Heart right ventricle (tissue), 16 donors: ENCODE results near the gene GPR137B. TPM values are rescaled to one million over a fixed set of nuclear protein-coding genes. Genes with fewer than 3 reads are reported as not detected.

ENCODE experiments used
- ATAC-seq, 8 donors: fragments of 200-7000 bp; cut with Tn5 transposase; one replicate each; pipeline ENCODE4 v1.9.1; 2020; ENCODE audit warnings: mild to moderate bottlenecking in 8 of 8, moderate library complexity in 8 of 8, moderate number of reproducible peaks in 1 of 8
- DNase-seq, 2 donors: peaks; one replicate each; pipeline ENCODE4 v3.0.0-alpha.2; 2020
- H3K27ac ChIP-seq, 10 donors: fragments of 200-600 bp; sonication (generic) in 2 of 10; one replicate each; pipeline versions ENCODE4 v1.5.0 to v1.8.0; 2020 to 2022; ENCODE audit warnings: mild to moderate bottlenecking in 3 of 10
- H3K27me3 ChIP-seq, 7 donors: fragments of 200-600 bp; one replicate each; pipeline ENCODE4 v1.8.0; 2021 to 2022; ENCODE audit warnings: mild to moderate bottlenecking in 2 of 7
- H3K36me3 ChIP-seq, 9 donors: fragments of 200-600 bp; sonication (generic) in 1 of 9; one replicate each; pipeline versions ENCODE4 v1.5.0 to v1.8.0; 2020 to 2022; ENCODE audit warnings: mild to moderate bottlenecking in 2 of 9
- H3K4me1 ChIP-seq, 9 donors: fragments of 200-600 bp; sonication (generic) in 1 of 9; one replicate each; pipeline versions ENCODE4 v1.5.0 to v1.8.0; 2020 to 2022; ENCODE audit warnings: mild to moderate bottlenecking in 4 of 9
- H3K4me3 ChIP-seq, 10 donors: fragments of 200-600 bp; sonication (generic) in 2 of 10; one replicate each; pipeline versions ENCODE4 v1.5.0 to v1.8.0; 2020 to 2022; ENCODE audit warnings: mild to moderate bottlenecking in 7 of 10, moderate library complexity in 2 of 10
- H3K9me3 ChIP-seq, 11 donors: fragments of 200-600 bp in 10 of 11; sonication (generic) in 2 of 11; one replicate each; pipeline versions ENCODE4 v1.5.0 to v1.8.0; 2013 to 2022; ENCODE audit warnings: mild to moderate bottlenecking in 2 of 11, control low read depth in 1 of 11, moderate library complexity in 1 of 11
- WGBS, 2 donors: extraction: QIAGEN DNeasy Blood & Tissue Kit; methylation state at CpG; one replicate each; pipeline ENCODE4 v1.1.7; 2013; ENCODE audit warnings: inconsistent platforms in 1 of 2; 5-methylcytosine and 5-hydroxymethylcytosine counted together
- intact Hi-C, 10 donors: fragments of 100-400 bp; cut with DNase I; formaldehyde crosslinking; loops; one replicate each; pipeline versions ENCODE4 v1.11.1 to v1.14.2; 2022
- polyA plus RNA-seq, 2 donors: library from polyadenylated mRNA; stranded (reverse); fragments of 200-250 nt; gene quantifications; one replicate each; pipeline ENCODE4 v1.2.3, GENCODE V29; 2013
- total RNA-seq, 10 donors: library from RNA; stranded (reverse); fragmentation: NEBNext Ultra II Directional in 3 of 10; extraction: Animal tissue kit (Norgen Biotek cat#: 25700) in 3 of 10; gene quantifications; one replicate each; pipeline versions ENCODE4 v1.2.1 to v1.2.4, GENCODE V29; 2021 to 2023
- TF ChIP-seq, protein P1 (sequence below), 9 donors: fragments of 200-600 bp; sonication (generic) in 2 of 9; IDR thresholded peaks; one replicate each; pipeline versions ENCODE4 v1.5.0 to v1.8.0; 2021 to 2022; ENCODE audit warnings: antibody characterized with exemption in 9 of 9, mild to moderate bottlenecking in 5 of 9, moderate library complexity in 1 of 9
- donor health status: Arrhythmogenic right ventricular cardiomyopathy.
- donor health status: ischemic (EF 13 %, LVEDD 7.1; RV severe dilation, severe dysfunction).
- donor health status: healthy with polysubstance abuse.
- donor health status: DM: no; HTN: yes; CAD: no.
- donor health status: DM: no; HTN: no; CAD: no.
- donor health status: ischemic (EF 25% LVEDD 6.9; RV normal size, moderate dysfunction).
- donor health status: ischemic (EF 25% LVEDD 5.7; RV mildly dilated, moderate dysfunction).
- donor health status: healthy.
- donor health status: DM: yes; HTN: yes; CAD: no.
- donor health status: Ischemic cardiomyopathy.
- donor health status: ischemic (EF 35%, LVEDD 5.7; RV mildly dilated, moderate dysfunction).
- donor health status: nonischemic (EF 11% LVEDD 7.7; RV severe dilation, severe dysfunction).
- donor health status: DM: yes; HTN: yes; CAD: no.
- donor health status: PGD.
- donor health status: ischemic (EF 29% LVEDD 5.4; RV normal size, mild dysfunction).
- donor health status: nonischemic (EF 23%, LVEDD 6.1; RV moderate dilation, normal function).

The GPR137B gene
- total and polyA plus RNA-seq, 12 donors = 10.6 to 51.4 (median 32.7) TPM

DNA sequence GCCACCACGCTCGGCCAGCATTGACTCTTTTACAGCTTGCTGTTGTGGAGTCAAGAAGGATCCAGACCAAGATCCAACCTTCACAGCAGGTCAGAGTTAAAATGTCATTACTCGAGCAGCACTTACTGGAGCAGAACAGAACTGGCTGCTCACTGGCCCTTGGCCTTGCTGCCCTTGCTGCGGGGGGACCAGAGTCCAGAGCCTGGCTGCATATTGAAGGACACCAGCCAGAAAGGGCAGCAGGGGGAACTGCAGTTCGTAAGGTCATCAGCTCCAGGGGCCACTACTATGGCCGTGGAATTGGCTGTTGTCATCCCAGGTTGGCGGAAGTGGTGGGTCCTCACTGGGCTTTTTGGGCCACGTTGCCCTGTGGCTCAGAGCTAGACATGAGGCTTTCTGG is 15.3 kb upstream of the GPR137B start:
- Histone ChIP-seq H3K4me3 (no peak overlapping the region), H3K27ac (no peak overlapping the region), H3K27me3 (no peaks in the 10 kb centered on the region), H3K9me3 (no peaks in the 10 kb centered on the region), H3K36me3 (no peaks in the 10 kb centered on the region), H3K4me1 (no peaks in the 10 kb centered on the region)
- WGBS, 2 donors = 91 to 93% methylated on average over 8 of the region's 8 CpGs
- intact Hi-C loops = no loop called here
- ATAC-seq (no peak), DNase-seq (no peak)
- TF ChIP-seq, protein P1, sequence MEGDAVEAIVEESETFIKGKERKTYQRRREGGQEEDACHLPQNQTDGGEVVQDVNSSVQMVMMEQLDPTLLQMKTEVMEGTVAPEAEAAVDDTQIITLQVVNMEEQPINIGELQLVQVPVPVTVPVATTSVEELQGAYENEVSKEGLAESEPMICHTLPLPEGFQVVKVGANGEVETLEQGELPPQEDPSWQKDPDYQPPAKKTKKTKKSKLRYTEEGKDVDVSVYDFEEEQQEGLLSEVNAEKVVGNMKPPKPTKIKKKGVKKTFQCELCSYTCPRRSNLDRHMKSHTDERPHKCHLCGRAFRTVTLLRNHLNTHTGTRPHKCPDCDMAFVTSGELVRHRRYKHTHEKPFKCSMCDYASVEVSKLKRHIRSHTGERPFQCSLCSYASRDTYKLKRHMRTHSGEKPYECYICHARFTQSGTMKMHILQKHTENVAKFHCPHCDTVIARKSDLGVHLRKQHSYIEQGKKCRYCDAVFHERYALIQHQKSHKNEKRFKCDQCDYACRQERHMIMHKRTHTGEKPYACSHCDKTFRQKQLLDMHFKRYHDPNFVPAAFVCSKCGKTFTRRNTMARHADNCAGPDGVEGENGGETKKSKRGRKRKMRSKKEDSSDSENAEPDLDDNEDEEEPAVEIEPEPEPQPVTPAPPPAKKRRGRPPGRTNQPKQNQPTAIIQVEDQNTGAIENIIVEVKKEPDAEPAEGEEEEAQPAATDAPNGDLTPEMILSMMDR (IDR thresholded peaks at IDR 0.05) = no peak

DNA sequence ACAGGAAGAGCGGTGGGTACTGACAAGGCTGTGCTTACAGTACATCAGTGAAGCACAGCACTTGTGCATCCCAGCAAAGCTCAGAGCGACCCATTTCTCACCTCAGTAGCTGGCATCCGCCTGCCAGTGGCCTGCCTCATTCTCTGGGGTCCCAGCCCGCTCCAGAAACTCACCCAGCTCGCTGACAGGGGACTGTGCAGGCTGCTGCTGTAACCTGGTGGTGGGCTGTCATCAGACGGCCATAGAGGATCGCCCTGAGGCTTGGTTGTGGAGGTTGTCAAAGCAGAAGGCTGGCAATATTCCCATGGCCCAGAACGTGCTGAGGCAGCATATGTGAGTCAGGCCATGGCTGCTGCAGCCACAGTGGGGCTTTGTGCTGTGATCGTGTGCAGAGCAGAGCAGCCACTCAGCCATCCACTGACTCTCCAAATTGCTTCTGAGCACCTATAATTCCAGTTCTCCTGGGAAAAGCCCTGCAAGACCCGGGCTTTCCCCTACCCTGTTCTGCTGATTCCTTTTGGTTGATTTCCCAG is 13.6 kb upstream of the GPR137B start:
- no peak overlapping the region for H3K4me3 ChIP-seq
- ATAC-seq (no peak), DNase-seq (no peak)
- H3K36me3 ChIP-seq = no peaks in the 10 kb centered on the region
- intact Hi-C loops = no loop called here
- peaks cover 0 to 1% (median 0%) of the 10 kb centered on the region in 11 donors for H3K9me3 ChIP-seq
- WGBS, 2 donors = 81 to 83% methylated on average over 10 of the region's 10 CpGs
- peaks cover 0 to 6% (median 0%) of the 10 kb centered on the region in 7 donors for H3K27me3 ChIP-seq
- no peaks in the 10 kb centered on the region for H3K4me1 ChIP-seq
- H3K27ac ChIP-seq = no peak overlapping the region
- TF ChIP-seq, protein P1 (IDR thresholded peaks at IDR 0.05) = no peak

DNA sequence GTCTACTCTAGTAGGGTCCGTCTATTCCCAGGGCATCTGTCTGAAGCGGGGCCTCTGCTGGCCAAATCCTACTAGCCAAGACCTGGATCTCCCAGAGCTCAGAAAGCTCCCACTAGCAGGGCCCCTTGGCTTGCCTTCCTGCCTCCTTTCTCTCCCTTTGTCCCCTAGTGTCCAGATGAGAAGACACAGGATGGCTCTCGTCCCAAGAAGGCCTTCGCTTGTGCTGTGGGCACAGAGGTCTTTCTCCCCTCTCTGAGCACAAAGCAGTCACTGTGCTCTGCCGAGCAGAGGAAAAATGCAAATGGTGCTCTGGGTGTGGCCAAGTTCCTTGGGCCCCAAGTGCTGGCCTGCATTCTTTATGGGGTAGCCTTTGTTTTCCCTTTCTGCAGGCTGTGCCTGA is 13.0 kb upstream of the GPR137B start:
- H3K4me1 ChIP-seq = no peaks in the 10 kb centered on the region
- TF ChIP-seq, protein P1 (IDR thresholded peaks at IDR 0.05) = no peak
- no peak overlapping the region for H3K27ac ChIP-seq
- DNase-seq (no peak), ATAC-seq (no peak)
- WGBS, 2 donors = 82 to 88% methylated on average over 5 of the region's 5 CpGs
- H3K4me3 ChIP-seq = no peak overlapping the region
- H3K9me3 ChIP-seq = peaks cover 0 to 3% (median 0%) of the 10 kb centered on the region in 11 donors
- intact Hi-C loops = no loop called here
- no peaks in the 10 kb centered on the region for H3K36me3 ChIP-seq
- H3K27me3 ChIP-seq = peaks cover 0 to 6% (median 0%) of the 10 kb centered on the region in 7 donors

- no peak for ATAC-seq
- 88 to 93% methylated on average over 3 of the region's 3 CpGs for WGBS, 2 donors
- H3K9me3 ChIP-seq = peaks cover 0 to 3% (median 0%) of the 10 kb centered on the region in 11 donors
- peaks cover 0 to 12% (median 2%) of the 10 kb centered on the region in 7 donors for H3K27me3 ChIP-seq
- intact Hi-C loops = no loop called here
- TF ChIP-seq, protein P1 (IDR thresholded peaks at IDR 0.05) = no peak
- H3K4me3 ChIP-seq = no peak overlapping the region
- no peak for DNase-seq
- H3K27ac ChIP-seq = no peak overlapping the region
- no peaks in the 10 kb centered on the region for H3K4me1 ChIP-seq
- H3K36me3 ChIP-seq = no peaks in the 10 kb centered on the region
Observed at GRCh38 chr1:236130372-236130771, 12.0 kb upstream of the GPR137B start.
